Panc1 (cell line): Measurements from ENCODE around the gene FKBP14. TPM values are rescaled to one million over a fixed set of nuclear protein-coding genes. Genes with fewer than 3 reads are reported as not detected.

Source experiments
- ATAC-seq: fragments of 200-7000 bp; cut with Tn5 transposase; 2 replicates; pipeline ENCODE4 v1.9.1; 2020; ENCODE audit warnings: mild to moderate bottlenecking, moderate library complexity
- BruUV-seq: library from RNA; stranded (reverse); fragments of 400-500 nt; replicated peaks from 2 replicates; lab custom pipeline; 2021; lab: Mats Ljungman, UMichigan
- CTCF ChIA-PET: fragments of 300-600 bp; sonication (Branson Sonifier 250); formaldehyde crosslinking; loops from one replicate; lab custom pipeline; 2022; ENCODE audit warnings: antibody characterized with exemption; lab: Charles Lee
- POLR2A ChIA-PET: fragments of 300-600 bp; sonication (Branson Sonifier 250); formaldehyde crosslinking; loops from one replicate; lab custom pipeline; 2022; ENCODE audit warnings: antibody characterized with exemption; lab: Charles Lee
- DNase-seq: peaks from one replicate; pipeline ENCODE4 v3.0.0-alpha.2; 2010; ENCODE audit warnings: low read depth, low spot score
- H3K27ac ChIP-seq: 2 replicates; pipeline ENCODE4 v1.5.1; 2011; ENCODE audit warnings: mild to moderate bottlenecking, low read length, inconsistent platforms
- H3K27me3 ChIP-seq: fragments of 200-500 bp; sonication (Bioruptor generic); 2 replicates; pipeline ENCODE4 v1.6.0; 2014; ENCODE audit warnings: low read length, inconsistent platforms; ENCODE audit not compliant: control insufficient read depth, insufficient read depth
- H3K36me3 ChIP-seq: fragments of 200-500 bp; sonication (Bioruptor generic); 2 replicates; pipeline ENCODE4 v1.5.1; 2014; ENCODE audit warnings: inconsistent platforms, mild to moderate bottlenecking, low read length, moderate library complexity; ENCODE audit not compliant: control insufficient read depth, insufficient read depth
- H3K4me1 ChIP-seq: 2 replicates; pipeline ENCODE4 v1.5.1; 2011; ENCODE audit warnings: inconsistent platforms, mild to moderate bottlenecking, low read length, moderate library complexity; ENCODE audit not compliant: control insufficient read depth, insufficient read depth
- H3K4me3 ChIP-seq, 2 experiments: 2 replicates each; pipeline ENCODE4 v1.5.1; 2011 to 2012; ENCODE audit warnings: low read depth in 2 of 2, low read length in 2 of 2, mild to moderate bottlenecking in 2 of 2, inconsistent platforms in 1 of 2, moderate library complexity in 1 of 2
- H3K9me3 ChIP-seq: fragments of 200-500 bp; sonication (Bioruptor generic); 2 replicates; pipeline ENCODE4 v1.5.1; 2014; ENCODE audit warnings: low read depth, mild to moderate bottlenecking, inconsistent platforms, low read length, moderate library complexity; ENCODE audit not compliant: control insufficient read depth, insufficient read depth
- POLR2AphosphoS5 ChIP-seq: IDR thresholded peaks from 2 replicates; pipeline ENCODE4 v1.6.1; 2012; ENCODE audit warnings: mild to moderate bottlenecking, low read depth, low read length, moderate library complexity
- SIN3A ChIP-seq: IDR thresholded peaks from 2 replicates; pipeline ENCODE4 v1.6.1; 2012; ENCODE audit warnings: low read depth, mild to moderate bottlenecking, low read length, moderate library complexity, borderline replicate concordance; ENCODE audit not compliant: insufficient read depth
- TCF7L2 ChIP-seq: IDR thresholded peaks from 2 replicates; pipeline ENCODE4 v1.6.1; 2011; ENCODE audit warnings: mild to moderate bottlenecking, low read depth, low read length, inconsistent platforms
- in situ Hi-C: cut with HindIII; loops from 2 replicates; pipeline ENCODE4 v1.10.0; 2016; ENCODE audit warnings: low sequenced_read_pairs, low pct_unique_long_range_greater_than_20kb
- intact Hi-C: fragments of 100-400 bp; cut with micrococcal nuclease; formaldehyde crosslinking; loops from one replicate; pipeline ENCODE4 v1.10.0; 2022; ENCODE audit not compliant: unreplicated experiment
- total RNA-seq: library from RNA; stranded (reverse); gene quantifications from one replicate; pipeline ENCODE4 v1.2.1, GENCODE V29; 2021; ENCODE audit not compliant: unreplicated experiment
- TF ChIP-seq, protein P1 (sequence below): fragments of 450-650 bp; IDR thresholded peaks from 2 replicates; pipeline ENCODE4 v1.5.1; 2017; ENCODE audit warnings: mild to moderate bottlenecking
- TF ChIP-seq, protein P2 (sequence below), 2 experiments: IDR thresholded peaks; 2 replicates each; pipeline ENCODE4 v1.6.1; 2011 to 2012; ENCODE audit warnings: low read depth in 2 of 2, control low read depth in 1 of 2, low read length in 1 of 2, mild to moderate bottlenecking in 1 of 2, moderate library complexity in 1 of 2; ENCODE audit not compliant: insufficient read depth in 1 of 2

Gene FKBP14
- total RNA-seq, 1 experiment from 2014 or later, result 36.0 TPM

DNA sequence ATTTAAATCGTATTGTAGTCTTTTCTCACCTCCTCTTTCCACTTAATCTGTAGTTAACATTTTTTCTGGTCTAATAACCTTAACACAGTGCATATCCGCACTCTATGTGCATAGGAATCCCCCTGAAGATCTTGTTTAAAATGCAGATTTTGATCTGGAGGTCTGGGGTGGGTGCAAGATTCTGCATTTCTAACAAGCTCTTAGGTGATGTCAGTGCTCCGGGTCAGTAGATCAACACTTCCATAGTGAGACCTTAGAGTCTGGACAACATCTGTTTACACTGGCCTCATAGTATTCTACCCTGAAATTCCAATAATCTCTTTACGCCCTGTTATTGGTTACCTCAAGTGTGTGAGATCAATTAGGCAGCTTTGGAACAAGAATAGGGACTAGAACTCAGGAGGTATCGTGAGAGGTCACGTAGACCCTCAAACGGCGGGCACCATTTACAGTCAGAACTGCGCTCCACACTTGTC, 1.3 kb upstream of the FKBP14 start:
- BruUV-seq, result no TSS peak
- Histone ChIP-seq H3K4me3 (peak overlapping the region; percentile 61 to 81), H3K36me3 (no peaks in the 10 kb centered on the region), H3K4me1 (peaks cover 41% of the 10 kb centered on the region), H3K27me3 (no peaks in the 10 kb centered on the region), H3K9me3 (no peaks in the 10 kb centered on the region), H3K27ac (peak overlapping the region; percentile 84)
- ChIA-PET CTCF (no interaction called here), POLR2A (no interaction called here)
- ATAC-seq, result peak; percentile 1; the same call in 1 of the 2 replicates
- in situ Hi-C loops (no loop called here), intact Hi-C loops (no loop called here)
- TF ChIP-seq SIN3A (no peak), POLR2AphosphoS5 (no peak; the same call in 1 of the 2 replicates)
- TF ChIP-seq, protein P1, sequence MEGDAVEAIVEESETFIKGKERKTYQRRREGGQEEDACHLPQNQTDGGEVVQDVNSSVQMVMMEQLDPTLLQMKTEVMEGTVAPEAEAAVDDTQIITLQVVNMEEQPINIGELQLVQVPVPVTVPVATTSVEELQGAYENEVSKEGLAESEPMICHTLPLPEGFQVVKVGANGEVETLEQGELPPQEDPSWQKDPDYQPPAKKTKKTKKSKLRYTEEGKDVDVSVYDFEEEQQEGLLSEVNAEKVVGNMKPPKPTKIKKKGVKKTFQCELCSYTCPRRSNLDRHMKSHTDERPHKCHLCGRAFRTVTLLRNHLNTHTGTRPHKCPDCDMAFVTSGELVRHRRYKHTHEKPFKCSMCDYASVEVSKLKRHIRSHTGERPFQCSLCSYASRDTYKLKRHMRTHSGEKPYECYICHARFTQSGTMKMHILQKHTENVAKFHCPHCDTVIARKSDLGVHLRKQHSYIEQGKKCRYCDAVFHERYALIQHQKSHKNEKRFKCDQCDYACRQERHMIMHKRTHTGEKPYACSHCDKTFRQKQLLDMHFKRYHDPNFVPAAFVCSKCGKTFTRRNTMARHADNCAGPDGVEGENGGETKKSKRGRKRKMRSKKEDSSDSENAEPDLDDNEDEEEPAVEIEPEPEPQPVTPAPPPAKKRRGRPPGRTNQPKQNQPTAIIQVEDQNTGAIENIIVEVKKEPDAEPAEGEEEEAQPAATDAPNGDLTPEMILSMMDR, result no peak
- DNase-seq, result no peak

DNA sequence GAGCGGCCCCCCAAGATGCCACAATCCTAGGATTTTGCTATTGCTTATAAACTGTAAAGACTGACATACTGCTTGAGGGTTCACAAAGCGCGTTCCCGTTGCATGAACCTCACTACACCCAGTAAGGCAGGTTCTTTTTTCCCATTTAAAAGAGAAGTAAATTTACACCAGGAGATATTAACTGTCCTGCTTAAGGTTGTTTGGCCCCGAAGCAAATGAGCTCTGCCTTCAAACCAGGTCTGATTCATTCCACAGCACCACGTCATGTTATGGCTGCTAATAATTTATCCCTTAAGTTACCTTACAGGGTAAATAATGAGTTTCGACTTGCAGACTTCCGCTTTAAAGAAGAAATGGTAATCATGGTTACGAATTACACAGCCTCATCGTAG, 559 bp upstream of the FKBP14 start:
- ChIA-PET CTCF (no interaction called here), POLR2A (no interaction called here)
- Histone ChIP-seq H3K9me3 (no peaks in the 10 kb centered on the region), H3K27ac (peak overlapping the region; percentile 84), H3K4me1 (peaks cover 34% of the 10 kb centered on the region), H3K27me3 (no peaks in the 10 kb centered on the region), H3K4me3 (peak overlapping the region; percentile 61 to 81), H3K36me3 (no peaks in the 10 kb centered on the region)
- ATAC-seq (peak; percentile 3), DNase-seq (peak; percentile 54)
- in situ Hi-C loops (no loop called here), intact Hi-C loops (no loop called here)
- TF ChIP-seq POLR2AphosphoS5 (no peak), TCF7L2 (no peak), SIN3A (no peak)
- TF ChIP-seq, protein P1, result no peak
- TF ChIP-seq, protein P2, sequence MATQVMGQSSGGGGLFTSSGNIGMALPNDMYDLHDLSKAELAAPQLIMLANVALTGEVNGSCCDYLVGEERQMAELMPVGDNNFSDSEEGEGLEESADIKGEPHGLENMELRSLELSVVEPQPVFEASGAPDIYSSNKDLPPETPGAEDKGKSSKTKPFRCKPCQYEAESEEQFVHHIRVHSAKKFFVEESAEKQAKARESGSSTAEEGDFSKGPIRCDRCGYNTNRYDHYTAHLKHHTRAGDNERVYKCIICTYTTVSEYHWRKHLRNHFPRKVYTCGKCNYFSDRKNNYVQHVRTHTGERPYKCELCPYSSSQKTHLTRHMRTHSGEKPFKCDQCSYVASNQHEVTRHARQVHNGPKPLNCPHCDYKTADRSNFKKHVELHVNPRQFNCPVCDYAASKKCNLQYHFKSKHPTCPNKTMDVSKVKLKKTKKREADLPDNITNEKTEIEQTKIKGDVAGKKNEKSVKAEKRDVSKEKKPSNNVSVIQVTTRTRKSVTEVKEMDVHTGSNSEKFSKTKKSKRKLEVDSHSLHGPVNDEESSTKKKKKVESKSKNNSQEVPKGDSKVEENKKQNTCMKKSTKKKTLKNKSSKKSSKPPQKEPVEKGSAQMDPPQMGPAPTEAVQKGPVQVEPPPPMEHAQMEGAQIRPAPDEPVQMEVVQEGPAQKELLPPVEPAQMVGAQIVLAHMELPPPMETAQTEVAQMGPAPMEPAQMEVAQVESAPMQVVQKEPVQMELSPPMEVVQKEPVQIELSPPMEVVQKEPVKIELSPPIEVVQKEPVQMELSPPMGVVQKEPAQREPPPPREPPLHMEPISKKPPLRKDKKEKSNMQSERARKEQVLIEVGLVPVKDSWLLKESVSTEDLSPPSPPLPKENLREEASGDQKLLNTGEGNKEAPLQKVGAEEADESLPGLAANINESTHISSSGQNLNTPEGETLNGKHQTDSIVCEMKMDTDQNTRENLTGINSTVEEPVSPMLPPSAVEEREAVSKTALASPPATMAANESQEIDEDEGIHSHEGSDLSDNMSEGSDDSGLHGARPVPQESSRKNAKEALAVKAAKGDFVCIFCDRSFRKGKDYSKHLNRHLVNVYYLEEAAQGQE (IDR thresholded peaks at IDR 0.05; ENCODE audit: insufficient read depth in 1 of 2, low read depth in 2 of 2, low read length in 1 of 2), result no peak
- no TSS peak for BruUV-seq
